ENCODE measurements around the gene GFI1B. TPM values are rescaled to one million over a fixed set of nuclear protein-coding genes. Genes with fewer than 3 reads are reported as not detected.
"Not testable (repeated sequence)": the region's sequence is repeated elsewhere in the genome, so short reads cannot be mapped to it uniquely, and the experiment has no call there.

GFI1B gene
- total RNA-seq, 1 donor from 2014 or later: 0.27 TPM

DNA sequence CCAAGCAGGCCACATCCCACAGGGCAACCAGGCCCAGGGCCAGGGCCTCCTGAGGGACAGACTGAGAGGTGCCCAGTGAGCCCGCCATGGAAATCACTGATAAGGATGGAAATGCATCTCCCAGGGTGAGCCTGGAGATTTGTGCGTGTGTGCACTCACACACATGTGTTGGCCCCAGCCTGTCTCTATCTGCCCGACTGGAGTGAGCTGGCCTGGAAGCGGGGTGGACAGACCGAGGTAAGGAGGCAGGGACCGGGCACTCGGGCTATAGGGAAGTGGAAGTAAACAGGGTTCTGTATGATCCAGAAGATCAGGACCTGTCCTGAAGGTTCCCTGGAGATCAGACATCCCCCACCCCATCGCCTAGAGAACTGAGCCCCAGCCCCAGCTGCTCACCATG lies 17.4 kb downstream of the GFI1B start:
- TF ChIP-seq, protein P1, sequence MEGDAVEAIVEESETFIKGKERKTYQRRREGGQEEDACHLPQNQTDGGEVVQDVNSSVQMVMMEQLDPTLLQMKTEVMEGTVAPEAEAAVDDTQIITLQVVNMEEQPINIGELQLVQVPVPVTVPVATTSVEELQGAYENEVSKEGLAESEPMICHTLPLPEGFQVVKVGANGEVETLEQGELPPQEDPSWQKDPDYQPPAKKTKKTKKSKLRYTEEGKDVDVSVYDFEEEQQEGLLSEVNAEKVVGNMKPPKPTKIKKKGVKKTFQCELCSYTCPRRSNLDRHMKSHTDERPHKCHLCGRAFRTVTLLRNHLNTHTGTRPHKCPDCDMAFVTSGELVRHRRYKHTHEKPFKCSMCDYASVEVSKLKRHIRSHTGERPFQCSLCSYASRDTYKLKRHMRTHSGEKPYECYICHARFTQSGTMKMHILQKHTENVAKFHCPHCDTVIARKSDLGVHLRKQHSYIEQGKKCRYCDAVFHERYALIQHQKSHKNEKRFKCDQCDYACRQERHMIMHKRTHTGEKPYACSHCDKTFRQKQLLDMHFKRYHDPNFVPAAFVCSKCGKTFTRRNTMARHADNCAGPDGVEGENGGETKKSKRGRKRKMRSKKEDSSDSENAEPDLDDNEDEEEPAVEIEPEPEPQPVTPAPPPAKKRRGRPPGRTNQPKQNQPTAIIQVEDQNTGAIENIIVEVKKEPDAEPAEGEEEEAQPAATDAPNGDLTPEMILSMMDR (IDR thresholded peaks at IDR 0.05; ENCODE audit: borderline replicate concordance): no peak
- intact Hi-C loops (cut with micrococcal nuclease): no loop called here
- Histone ChIP-seq H3K36me3 (no peaks in the 10 kb centered on the region), H3K9me3 (replicated peaks) (no peaks in the 10 kb centered on the region), H3K27me3 (ENCODE audit: low read depth) (peaks cover 86% of the 10 kb centered on the region), H3K27ac (replicated peaks) (no peak overlapping the region), H3K4me1 (peaks cover 12% of the 10 kb centered on the region), H3K4me3 (no peak overlapping the region)
- no peak for DNase-seq

DNA sequence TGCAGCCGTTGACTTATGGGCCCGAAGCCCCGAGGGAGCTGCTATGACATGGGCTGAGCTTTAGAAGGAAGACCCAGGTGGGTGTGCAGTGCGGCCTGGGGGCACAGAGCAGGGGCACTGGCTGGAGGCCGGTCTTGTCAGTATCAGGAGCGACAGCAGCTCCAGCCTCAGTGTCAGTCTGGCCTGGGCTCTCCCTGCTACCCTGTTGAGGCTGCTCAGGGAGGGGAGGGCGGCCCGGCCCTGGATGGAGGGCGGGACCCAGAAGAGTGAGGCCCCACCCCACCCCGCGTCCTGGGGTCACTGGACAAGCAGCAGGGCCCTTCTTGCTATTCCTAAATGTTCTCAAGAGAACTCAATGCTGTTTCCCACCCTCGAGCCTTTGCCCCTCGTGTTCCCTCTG lies 18.0 kb downstream of the GFI1B start:
- no peak overlapping the region for H3K4me3 ChIP-seq
- peaks cover 83% of the 10 kb centered on the region for H3K27me3 ChIP-seq (ENCODE audit: low read depth)
- intact Hi-C loops (cut with micrococcal nuclease): no loop called here
- no peak for DNase-seq
- no peaks in the 10 kb centered on the region for H3K36me3 ChIP-seq
- no peak overlapping the region for H3K27ac ChIP-seq (replicated peaks)
- H3K4me1 ChIP-seq: peaks cover 12% of the 10 kb centered on the region
- TF ChIP-seq, protein P1 (IDR thresholded peaks at IDR 0.05; ENCODE audit: borderline replicate concordance): no peak
- no peaks in the 10 kb centered on the region for H3K9me3 ChIP-seq (replicated peaks)

DNA sequence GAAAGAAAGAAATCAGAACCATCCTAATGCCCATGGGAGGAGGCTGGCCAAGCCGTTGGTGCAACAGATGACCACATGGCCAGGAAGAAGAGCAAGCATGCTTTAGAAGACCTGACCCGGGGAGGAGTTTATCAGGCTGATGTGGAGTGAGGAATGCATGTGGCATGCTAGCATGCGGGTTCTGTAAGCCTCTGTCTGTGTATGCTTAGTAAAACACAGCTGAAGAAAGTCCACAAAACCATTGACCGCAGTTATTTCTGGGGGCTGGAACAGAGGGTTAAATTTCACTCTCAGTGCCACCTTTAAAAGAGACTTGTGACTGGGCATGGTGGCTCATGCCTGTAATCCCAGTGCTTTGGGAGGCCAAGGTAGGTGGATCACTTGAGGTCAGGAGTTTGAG lies 19.1 kb downstream of the GFI1B start:
- no peak overlapping the region for H3K4me3 ChIP-seq
- peaks cover 83% of the 10 kb centered on the region for H3K27me3 ChIP-seq (ENCODE audit: low read depth)
- no peaks in the 10 kb centered on the region for H3K36me3 ChIP-seq
- no peak overlapping the region for H3K27ac ChIP-seq (replicated peaks)
- intact Hi-C loops (cut with micrococcal nuclease): no loop called here
- H3K9me3 ChIP-seq (replicated peaks): no peaks in the 10 kb centered on the region
- no peak for DNase-seq
- TF ChIP-seq, protein P1 (IDR thresholded peaks at IDR 0.05; ENCODE audit: borderline replicate concordance): no peak
- H3K4me1 ChIP-seq: peaks cover 12% of the 10 kb centered on the region

DNA sequence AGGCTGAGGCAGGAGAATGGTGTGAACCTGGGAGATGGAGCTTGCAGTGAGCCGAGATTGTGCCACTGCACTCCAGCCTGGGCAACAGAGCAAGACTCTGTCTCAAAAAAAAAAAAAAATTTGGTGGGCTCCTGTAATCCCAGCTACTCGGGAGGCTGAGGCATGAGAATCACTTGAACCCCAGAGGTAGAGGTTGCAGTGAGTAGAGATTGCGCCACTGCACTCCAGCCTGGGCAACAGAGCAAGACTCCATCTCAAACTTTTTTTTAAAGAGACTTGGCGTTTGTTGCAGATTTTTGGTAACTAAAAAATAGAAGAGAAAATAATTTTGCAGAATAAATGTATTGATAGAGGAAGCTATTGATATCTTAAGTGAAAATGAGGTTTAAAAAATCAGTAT lies 19.7 kb downstream of the GFI1B start:
- H3K9me3 ChIP-seq (replicated peaks); H3K4me3 ChIP-seq; intact Hi-C loops (cut with micrococcal nuclease); H3K36me3 ChIP-seq; H3K27ac ChIP-seq (replicated peaks); DNase-seq: not testable (repeated sequence)
- H3K4me1 ChIP-seq: peaks cover 12% of the 10 kb centered on the region
- peaks cover 83% of the 10 kb centered on the region for H3K27me3 ChIP-seq (ENCODE audit: low read depth)

DNA sequence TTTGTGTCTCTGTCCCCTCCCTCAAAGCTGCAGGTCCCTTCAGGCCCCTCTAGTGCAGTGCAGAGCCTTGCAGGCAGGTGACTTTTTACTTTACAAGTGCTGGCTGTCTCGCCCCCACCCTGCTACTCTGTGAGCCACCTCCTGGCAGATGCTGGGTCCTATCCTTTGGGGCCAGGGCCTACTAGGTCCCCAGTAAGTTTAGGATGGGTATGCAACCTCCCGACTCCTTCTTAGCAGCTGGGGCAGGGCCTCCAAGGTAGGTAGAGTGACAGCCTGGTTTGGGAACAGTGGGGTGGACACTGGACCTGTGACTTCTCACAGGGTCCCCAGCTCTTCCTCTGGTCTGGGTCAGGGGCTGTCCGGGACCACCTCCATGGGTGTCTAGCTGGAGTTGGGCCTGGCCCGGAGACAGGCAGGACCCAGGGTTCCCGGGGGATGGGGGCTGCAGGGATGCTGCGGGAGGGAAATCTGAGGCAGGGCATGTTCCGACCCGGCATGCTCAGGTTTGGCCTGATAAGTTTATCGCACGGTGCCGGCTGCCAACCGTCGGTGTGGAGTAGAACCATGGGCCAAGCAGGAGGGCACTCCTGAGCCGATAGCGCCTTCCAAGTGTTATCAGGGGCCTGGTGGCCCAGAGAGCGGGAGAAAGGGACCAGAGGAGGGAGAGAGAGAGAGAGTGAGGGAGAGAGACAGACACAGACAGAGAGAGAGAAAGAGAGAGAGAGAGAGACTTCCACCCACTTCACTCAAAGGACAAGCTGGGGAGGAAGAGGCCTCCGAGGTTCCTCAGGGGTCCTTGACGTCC lies 20.5 kb downstream of the GFI1B start:
- Histone ChIP-seq H3K27me3 (ENCODE audit: low read depth) (peaks cover 83% of the 10 kb centered on the region), H3K36me3 (no peaks in the 10 kb centered on the region), H3K4me1 (peaks cover 12% of the 10 kb centered on the region), H3K27ac (replicated peaks) (no peak overlapping the region), H3K9me3 (replicated peaks) (no peaks in the 10 kb centered on the region), H3K4me3 (no peak overlapping the region)
- intact Hi-C loops (cut with micrococcal nuclease): no loop called here
- TF ChIP-seq, protein P1 (IDR thresholded peaks at IDR 0.05; ENCODE audit: borderline replicate concordance): no peak
- no peak for DNase-seq
